ENCODE measurements around the gene KRTAP9-8. TPM values are rescaled to one million over a fixed set of nuclear protein-coding genes. Genes with fewer than 3 reads are reported as not detected.
"Not testable (repeated sequence)": the region's sequence is repeated elsewhere in the genome, so short reads cannot be mapped to it uniquely, and the experiment has no call there.

The KRTAP9-8 gene
- polyA plus RNA-seq, 3 donors from 2014 or later, result not detected

DNA sequence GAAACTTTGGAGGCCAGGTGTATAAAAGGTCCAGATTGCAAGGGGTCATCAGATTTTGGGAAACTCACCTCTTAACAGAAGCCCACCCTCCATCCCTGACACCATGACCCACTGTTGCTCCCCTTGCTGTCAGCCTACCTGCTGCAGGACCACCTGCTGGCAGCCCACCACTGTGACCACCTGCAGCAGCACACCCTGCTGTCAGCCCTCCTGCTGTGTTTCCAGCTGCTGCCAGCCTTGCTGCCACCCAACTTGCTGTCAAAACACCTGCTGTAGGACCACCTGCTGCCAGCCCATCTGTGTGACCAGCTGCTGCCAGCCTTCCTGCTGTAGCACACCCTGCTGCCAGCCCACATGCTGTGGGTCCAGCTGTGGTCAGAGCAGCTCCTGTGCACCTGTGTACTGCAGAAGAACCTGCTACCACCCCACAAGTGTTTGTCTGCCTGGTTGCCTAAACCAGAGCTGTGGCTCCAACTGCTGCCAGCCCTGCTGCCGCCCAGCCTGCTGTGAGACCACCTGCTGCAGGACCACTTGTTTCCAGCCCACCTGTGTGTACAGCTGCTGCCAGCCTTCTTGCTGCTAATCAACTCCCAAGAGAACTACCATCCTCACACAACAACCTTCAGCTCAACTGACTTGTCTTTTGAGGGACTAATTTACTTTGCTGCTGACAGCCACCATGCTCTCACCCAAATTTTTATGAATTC, 5.2 kb upstream of the KRTAP9-8 start, which contains the start of gene KRTAP9-3:
KRTAP9-3 (plus strand) TSS at position 51 of the 707 bp plus-strand sequence; CDS start at position 104, 53 bp downstream.
- H3K27ac Mint-ChIP-seq, H3K9me3 Mint-ChIP-seq: not testable (repeated sequence)
- peaks cover 5 to 19% (median 7%) of the 10 kb centered on the region in 3 donors for H3K27me3 Mint-ChIP-seq (ENCODE audit: low read depth in 3 of 3)

DNA sequence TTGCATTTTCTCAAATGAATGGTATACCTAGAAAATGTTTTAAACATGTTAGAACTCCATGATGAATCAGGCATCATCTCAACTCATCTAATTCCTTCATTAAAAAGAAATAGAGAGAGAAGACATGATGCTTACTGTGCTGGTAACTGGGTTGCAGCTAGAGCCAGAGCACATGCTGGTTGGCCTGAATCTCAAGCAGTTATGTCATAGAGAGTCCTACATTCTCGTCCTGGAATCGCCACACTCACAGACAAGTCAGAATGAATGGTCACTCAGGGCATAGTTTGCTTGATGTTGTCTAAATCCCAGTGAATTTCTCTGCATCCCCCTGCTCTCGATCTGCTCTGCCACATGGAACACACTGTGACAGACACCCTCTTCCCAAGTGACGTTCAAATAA, 683 bp upstream of the KRTAP9-8 start:
- H3K4me1 Mint-ChIP-seq, DNase-seq, H3K4me3 Mint-ChIP-seq, H3K36me3 Mint-ChIP-seq, H3K27ac Mint-ChIP-seq, H3K9me3 Mint-ChIP-seq: not testable (repeated sequence)
- peaks cover 4 to 35% (median 5%) of the 10 kb centered on the region in 3 donors for H3K27me3 Mint-ChIP-seq (ENCODE audit: low read depth in 3 of 3)

More for the DNA sequence above, 5.2 kb upstream of the KRTAP9-8 start, which contains the start of gene KRTAP9-3:
- H3K4me1 Mint-ChIP-seq, H3K36me3 Mint-ChIP-seq, H3K4me3 Mint-ChIP-seq, DNase-seq: not testable (repeated sequence)

DNA sequence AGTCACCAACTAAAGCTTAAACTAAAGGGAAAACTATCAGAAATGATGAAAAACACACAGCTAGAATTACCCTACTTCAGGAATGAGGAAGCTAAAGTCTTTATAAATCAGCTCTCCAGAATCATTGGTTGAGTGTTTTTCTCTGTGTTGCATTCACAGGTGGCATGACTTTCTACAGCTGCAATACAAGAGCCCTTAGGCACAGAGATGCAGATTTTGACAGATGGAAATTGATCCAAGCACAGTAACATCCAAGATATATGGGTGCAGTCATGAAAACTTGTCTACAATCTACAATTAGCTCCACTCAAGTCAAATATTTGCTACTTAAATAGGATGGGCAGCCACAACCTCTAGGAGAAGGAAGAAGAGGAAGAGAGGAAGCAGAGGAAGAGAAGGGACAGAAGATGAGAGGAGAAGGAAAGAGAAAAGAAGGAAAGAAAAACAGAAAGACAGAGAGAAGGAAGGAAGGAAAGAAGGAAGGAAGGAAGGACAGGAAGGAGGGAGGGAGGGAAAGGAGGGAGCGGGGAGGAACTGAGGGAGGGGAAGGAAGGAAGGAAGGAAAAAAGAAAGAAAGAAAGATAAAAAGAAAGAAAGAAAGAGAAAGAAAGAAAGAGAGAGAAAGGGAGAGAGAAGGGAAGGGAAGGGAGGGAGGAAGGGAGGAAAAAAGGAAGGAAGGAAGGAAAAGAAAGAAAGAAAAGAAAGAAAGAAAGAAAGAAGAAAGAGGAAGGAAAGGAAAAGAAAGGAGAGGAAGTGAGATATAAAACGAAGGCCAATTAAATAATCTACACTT, 9.4 kb downstream of the KRTAP9-8 start:
- DNase-seq, H3K27ac Mint-ChIP-seq, H3K4me1 Mint-ChIP-seq, H3K36me3 Mint-ChIP-seq, H3K4me3 Mint-ChIP-seq, H3K9me3 Mint-ChIP-seq: not testable (repeated sequence)
- H3K27me3 Mint-ChIP-seq (ENCODE audit: low read depth in 3 of 3), result peaks cover 4 to 12% (median 7%) of the 10 kb centered on the region in 3 donors

DNA sequence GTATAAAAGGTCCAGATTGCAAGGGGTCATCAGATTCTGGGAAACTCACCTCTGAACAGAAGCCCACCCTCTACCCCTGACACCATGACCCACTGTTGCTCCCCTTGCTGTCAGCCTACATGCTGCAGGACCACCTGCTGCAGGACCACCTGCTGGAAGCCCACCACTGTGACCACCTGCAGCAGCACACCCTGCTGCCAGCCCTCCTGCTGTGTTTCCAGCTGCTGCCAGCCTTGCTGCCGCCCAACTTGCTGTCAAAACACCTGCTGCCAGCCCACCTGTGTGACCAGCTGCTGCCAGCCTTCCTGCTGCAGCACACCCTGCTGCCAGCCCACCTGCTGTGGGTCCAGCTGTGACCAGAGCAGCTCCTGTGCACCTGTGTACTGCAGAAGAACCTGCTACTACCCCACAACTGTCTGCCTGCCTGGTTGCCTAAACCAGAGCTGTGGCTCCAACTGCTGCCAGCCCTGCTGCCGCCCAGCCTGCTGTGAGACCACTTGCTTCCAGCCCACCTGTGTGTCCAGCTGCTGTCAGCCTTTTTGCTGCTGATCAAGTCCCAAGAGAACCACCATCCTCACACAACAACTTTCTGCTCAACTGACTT, 11.9 kb downstream of the KRTAP9-8 start, which contains the start of gene KRTAP9-4:
KRTAP9-4 (plus strand) TSS at position 51 of the 604 bp plus-strand sequence; CDS start at position 85, 34 bp downstream.
- H3K4me1 Mint-ChIP-seq; H3K27me3 Mint-ChIP-seq (ENCODE audit: low read depth in 3 of 3); H3K4me3 Mint-ChIP-seq; H3K36me3 Mint-ChIP-seq; H3K9me3 Mint-ChIP-seq; DNase-seq; H3K27ac Mint-ChIP-seq: not testable (repeated sequence)

DNA sequence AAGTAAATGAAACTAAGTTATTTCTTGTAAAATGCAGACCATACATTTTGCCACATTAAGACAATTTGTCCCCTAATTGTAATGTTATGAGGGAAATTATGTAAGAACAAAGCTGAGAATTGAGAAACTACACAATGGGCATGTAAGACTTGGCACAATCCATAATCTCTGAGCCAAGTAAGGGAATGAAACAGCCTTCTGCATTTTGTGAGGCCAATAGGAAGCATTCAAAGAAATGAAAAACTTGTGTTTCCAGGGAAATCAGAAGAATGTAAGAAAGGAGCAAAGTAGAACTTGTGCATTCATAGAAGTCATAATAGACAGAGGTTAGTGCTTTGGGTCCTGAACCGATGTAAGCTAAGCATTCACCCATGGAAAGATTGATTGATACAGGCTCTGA, 13.5 kb downstream of the KRTAP9-8 start:
- DNase-seq, result no peak
- H3K27me3 Mint-ChIP-seq (ENCODE audit: low read depth in 3 of 3), result peaks cover 1 to 7% (median 6%) of the 10 kb centered on the region in 3 donors
- no peak overlapping the region for H3K4me3 Mint-ChIP-seq
- H3K27ac Mint-ChIP-seq, result no peak overlapping the region
- no peaks in the 10 kb centered on the region for H3K36me3 Mint-ChIP-seq
- H3K4me1 Mint-ChIP-seq, result no peaks in the 10 kb centered on the region
- no peaks in the 10 kb centered on the region for H3K9me3 Mint-ChIP-seq

DNA sequence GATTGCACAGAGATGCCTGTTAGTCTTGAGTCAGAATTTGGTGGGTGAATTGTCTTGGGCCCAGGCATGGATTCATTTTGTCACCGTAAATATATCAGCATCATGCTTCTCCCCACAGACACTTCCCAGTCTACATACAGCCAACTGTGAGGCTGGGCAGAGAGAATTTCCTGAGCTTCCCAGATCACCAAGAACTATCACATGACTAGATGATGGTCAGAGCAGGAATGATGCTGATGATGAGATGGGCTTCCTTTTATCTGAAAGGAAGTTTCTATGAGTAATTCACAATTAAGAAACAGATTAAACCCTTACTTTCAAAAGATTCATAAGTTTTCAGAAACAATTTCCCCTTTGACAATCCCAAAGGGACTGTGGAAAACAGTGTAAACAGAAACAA, 17.1 kb downstream of the KRTAP9-8 start:
- peaks cover 1 to 14% (median 12%) of the 10 kb centered on the region in 3 donors for H3K27me3 Mint-ChIP-seq (ENCODE audit: low read depth in 3 of 3)
- no peaks in the 10 kb centered on the region for H3K4me1 Mint-ChIP-seq
- H3K9me3 Mint-ChIP-seq, result no peaks in the 10 kb centered on the region
- no peaks in the 10 kb centered on the region for H3K36me3 Mint-ChIP-seq
- no peak overlapping the region for H3K27ac Mint-ChIP-seq
- no peak overlapping the region for H3K4me3 Mint-ChIP-seq
- DNase-seq, result no peak

DNA sequence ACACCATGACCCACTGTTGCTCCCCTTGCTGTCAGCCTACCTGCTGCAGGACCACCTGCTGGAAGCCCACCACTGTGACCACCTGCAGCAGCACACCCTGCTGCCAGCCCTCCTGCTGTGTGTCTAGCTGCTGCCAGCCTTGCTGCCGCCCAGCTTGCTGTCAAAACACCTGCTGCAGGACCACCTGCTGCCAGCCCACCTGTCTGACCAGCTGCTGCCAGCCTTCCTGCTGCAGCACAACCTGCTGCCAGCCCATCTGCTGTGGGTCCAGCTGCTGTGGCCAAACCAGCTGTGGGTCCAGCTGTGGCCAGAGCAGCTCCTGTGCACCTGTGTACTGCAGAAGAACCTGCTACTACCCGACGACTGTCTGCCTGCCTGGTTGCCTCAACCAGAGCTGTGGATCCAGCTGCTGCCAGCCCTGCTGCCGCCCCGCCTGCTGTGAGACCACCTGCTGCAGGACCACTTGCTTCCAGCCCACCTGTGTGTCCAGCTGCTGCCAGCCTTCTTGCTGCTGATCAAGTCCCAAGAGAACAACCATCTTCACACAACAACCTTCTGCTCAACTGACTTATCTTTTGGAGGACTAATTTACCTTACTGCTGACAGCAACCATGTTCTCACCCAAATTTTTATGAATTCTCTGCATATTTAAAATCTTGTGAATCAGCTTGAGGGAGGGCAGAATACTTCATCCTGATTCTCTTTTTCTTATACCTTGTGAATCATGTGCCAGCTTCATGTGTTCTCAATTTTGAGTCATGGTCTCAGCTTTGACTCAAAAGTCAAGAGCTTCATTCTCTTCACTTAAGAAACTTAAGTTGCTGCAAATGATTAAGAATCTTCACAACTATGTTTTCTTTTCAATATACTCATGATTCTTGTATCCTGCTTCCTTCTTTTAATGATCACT, 17.8 kb downstream of the KRTAP9-8 start, which contains the start of gene KRTAP9-9:
KRTAP9-9 (plus strand) TSS at position 4 of the 910 bp plus-strand sequence.
- not testable (repeated sequence) for DNase-seq, H3K27ac Mint-ChIP-seq, H3K4me1 Mint-ChIP-seq, H3K36me3 Mint-ChIP-seq, H3K4me3 Mint-ChIP-seq, H3K9me3 Mint-ChIP-seq
- peaks cover 4 to 12% (median 12%) of the 10 kb centered on the region in 3 donors for H3K27me3 Mint-ChIP-seq (ENCODE audit: low read depth in 3 of 3)

DNA sequence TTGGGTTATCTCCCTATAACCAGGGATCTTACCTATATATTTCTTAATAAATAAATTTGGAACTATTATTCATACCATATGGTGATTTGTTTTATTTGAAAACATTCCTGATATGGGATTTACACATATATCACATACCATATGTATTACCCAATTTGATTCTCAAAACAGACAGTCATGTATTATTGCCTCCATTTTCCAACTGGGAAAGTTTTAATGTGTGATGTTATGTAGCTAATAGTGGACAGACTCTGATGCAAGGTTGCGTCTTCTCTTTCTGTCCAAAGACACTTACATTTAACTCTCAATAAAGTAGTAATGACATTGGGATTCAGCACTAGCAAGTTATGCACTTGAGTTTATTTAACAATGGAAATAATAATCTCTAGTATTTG, 18.5 kb downstream of the KRTAP9-8 start:
- Mint-ChIP-seq H3K4me1 (no peaks in the 10 kb centered on the region), H3K9me3 (no peaks in the 10 kb centered on the region), H3K36me3 (no peaks in the 10 kb centered on the region), H3K4me3 (no peak overlapping the region), H3K27me3 (ENCODE audit: low read depth in 3 of 3) (peaks cover 6 to 13% (median 12%) of the 10 kb centered on the region in 3 donors), H3K27ac (no peak overlapping the region)
- DNase-seq, result no peak

DNA sequence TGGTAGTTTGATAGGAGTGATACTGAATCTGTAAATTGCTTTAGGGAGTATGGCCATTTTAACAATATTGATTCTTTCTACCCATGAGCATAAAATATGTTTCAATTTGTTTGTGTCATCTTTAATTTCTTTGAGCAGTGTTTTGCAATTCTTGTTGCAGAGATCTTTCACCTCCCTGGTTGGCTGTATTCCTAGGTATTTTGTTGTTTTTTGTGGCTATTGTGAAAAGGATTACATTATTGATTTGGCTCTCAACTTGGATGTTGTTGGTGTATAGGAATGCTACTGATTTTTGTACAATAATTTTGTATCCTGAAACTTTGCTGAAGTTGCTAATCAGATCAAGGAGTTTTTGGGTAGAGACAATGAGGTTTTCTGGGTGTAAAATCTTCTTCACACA, 20.6 kb downstream of the KRTAP9-8 start:
- no peak for DNase-seq
- no peaks in the 10 kb centered on the region for H3K4me1 Mint-ChIP-seq
- no peaks in the 10 kb centered on the region for H3K36me3 Mint-ChIP-seq
- H3K4me3 Mint-ChIP-seq, result no peak overlapping the region
- peaks cover 8 to 18% (median 10%) of the 10 kb centered on the region in 3 donors for H3K27me3 Mint-ChIP-seq (ENCODE audit: low read depth in 3 of 3)
- no peak overlapping the region for H3K27ac Mint-ChIP-seq
- H3K9me3 Mint-ChIP-seq, result peaks cover 0 to 1% (median 0%) of the 10 kb centered on the region in 6 donors

DNA sequence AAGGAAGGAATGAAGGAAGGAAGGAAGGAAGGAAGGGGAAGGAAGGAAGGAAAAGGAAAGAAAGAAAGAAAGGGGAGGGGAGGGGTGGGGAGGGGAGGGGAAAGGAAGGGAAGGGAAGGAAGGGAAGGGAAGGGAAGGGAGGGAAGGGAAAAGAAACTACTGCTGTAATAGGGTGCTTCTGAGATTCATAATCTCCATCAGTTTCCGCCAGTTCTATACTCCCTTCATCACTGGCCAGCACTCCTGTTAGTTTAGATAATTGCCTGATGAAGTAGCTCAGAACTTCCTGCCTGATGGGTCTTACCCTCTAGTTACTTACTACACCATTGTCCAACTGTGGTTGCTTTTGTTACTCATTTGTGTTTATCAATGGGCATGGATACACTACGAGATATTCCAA, 25.4 kb downstream of the KRTAP9-8 start:
- DNase-seq, result no peak
- Mint-ChIP-seq H3K4me3 (no peak overlapping the region), H3K4me1 (no peaks in the 10 kb centered on the region), H3K9me3 (peaks cover 0 to 1% (median 0%) of the 10 kb centered on the region in 6 donors), H3K36me3 (no peaks in the 10 kb centered on the region), H3K27me3 (ENCODE audit: low read depth in 3 of 3) (peaks cover 5 to 12% (median 11%) of the 10 kb centered on the region in 3 donors), H3K27ac (no peak overlapping the region)

DNA sequence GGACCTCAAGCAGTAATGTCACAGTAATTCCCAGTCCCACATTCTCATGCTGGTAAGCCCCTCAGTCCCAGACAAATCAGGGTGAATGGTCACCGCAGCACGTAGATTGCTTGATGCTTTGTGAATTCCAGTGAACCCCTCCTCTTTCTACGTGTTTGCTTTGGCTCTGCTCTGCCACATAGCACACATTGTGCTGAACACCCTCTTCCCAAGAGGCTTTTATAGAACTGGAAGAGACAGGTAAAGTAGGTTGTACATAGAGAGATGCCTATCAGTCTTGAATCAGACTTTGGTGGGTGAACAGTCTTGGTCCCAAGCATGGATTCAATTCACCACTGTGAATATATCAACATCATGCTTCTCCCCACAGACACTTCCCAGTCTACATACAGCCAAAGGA, 26.8 kb downstream of the KRTAP9-8 start:
- H3K27ac Mint-ChIP-seq, result no peak overlapping the region
- no peaks in the 10 kb centered on the region for H3K4me1 Mint-ChIP-seq
- no peaks in the 10 kb centered on the region for H3K36me3 Mint-ChIP-seq
- no peak overlapping the region for H3K4me3 Mint-ChIP-seq
- no peak for DNase-seq
- H3K9me3 Mint-ChIP-seq, result peaks cover 0 to 1% (median 0%) of the 10 kb centered on the region in 6 donors
- peaks cover 2 to 12% (median 10%) of the 10 kb centered on the region in 3 donors for H3K27me3 Mint-ChIP-seq (ENCODE audit: low read depth in 3 of 3)

DNA sequence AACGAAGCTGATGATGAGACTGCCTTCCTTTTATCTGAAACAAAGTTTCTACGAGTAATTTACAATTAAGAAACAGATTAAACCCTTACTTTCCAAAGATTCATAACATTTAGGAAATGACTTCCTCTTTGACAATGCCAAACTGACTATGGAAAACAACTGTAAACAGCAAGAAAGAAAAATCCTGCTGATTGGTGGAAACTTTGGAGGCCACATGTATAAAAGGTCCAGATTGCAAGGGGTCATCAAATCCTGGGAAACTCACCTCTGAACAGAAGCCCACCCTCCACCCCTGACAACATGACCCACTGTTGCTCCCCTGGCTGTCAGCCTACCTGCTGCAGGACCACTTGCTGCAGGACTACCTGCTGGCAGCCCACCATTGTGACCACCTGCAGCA, 27.3 kb downstream of the KRTAP9-8 start, which contains the start of gene KRTAP9-6:
KRTAP9-6 (plus strand) TSS at position 301 of the 400 bp plus-strand sequence; CDS start at position 301, 0 bp downstream.
- H3K4me3 Mint-ChIP-seq, result no peak within 1 kb of the TSS
- H3K4me1 Mint-ChIP-seq, result no peaks in the 10 kb centered on the region
- no peaks in the 10 kb centered on the region for H3K36me3 Mint-ChIP-seq
- H3K27me3 Mint-ChIP-seq (ENCODE audit: low read depth in 3 of 3), result peaks cover 3 to 12% (median 10%) of the 10 kb centered on the region in 3 donors
- H3K27ac Mint-ChIP-seq, result no peak within 1 kb of the TSS
- no peak for DNase-seq
- H3K9me3 Mint-ChIP-seq, result peaks cover 0 to 1% (median 0%) of the 10 kb centered on the region in 6 donors

DNA sequence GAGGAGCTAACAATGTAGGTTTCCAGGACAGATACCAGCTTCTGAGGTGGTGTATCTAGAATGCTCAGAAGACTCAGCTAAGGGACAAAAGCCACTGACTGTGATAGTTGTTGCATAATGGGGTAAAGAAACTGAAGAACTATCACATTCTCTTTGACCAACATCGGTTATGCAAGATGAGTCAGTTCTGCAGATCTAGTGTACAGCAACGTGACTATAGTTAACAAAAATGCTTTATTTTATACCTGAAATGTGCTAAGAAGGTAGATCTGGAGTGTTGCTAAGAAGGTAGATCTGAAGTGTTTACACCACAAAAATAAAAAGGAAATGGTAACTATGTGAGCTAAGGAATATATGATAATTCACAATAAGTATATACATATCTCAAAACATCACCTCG, 29.9 kb downstream of the KRTAP9-8 start:
- DNase-seq, result no peak
- Mint-ChIP-seq H3K4me1 (no peaks in the 10 kb centered on the region), H3K27me3 (ENCODE audit: low read depth in 3 of 3) (peaks cover 2 to 10% (median 5%) of the 10 kb centered on the region in 3 donors), H3K4me3 (no peak overlapping the region), H3K9me3 (no peaks in the 10 kb centered on the region), H3K27ac (no peak overlapping the region), H3K36me3 (no peaks in the 10 kb centered on the region)
